ENCODE data around the gene GRIK1.

GRCh38 chr21:29943885-29944284, 4.1 kb upstream of the GRIK1 start:
- TF ChIP-seq POLR2A (IDR thresholded peaks at IDR 0.05) (no peak), EP300 (IDR thresholded peaks at IDR 0.05) (no peak)
- TF ChIP-seq, protein P1, sequence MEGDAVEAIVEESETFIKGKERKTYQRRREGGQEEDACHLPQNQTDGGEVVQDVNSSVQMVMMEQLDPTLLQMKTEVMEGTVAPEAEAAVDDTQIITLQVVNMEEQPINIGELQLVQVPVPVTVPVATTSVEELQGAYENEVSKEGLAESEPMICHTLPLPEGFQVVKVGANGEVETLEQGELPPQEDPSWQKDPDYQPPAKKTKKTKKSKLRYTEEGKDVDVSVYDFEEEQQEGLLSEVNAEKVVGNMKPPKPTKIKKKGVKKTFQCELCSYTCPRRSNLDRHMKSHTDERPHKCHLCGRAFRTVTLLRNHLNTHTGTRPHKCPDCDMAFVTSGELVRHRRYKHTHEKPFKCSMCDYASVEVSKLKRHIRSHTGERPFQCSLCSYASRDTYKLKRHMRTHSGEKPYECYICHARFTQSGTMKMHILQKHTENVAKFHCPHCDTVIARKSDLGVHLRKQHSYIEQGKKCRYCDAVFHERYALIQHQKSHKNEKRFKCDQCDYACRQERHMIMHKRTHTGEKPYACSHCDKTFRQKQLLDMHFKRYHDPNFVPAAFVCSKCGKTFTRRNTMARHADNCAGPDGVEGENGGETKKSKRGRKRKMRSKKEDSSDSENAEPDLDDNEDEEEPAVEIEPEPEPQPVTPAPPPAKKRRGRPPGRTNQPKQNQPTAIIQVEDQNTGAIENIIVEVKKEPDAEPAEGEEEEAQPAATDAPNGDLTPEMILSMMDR (IDR thresholded peaks at IDR 0.05), result no peak

All from suprapubic skin (tissue), 3 donors.